Fibroblast of lung (primary cell): ENCODE results near the gene CA5A.

Source experiments
- EZH2 ChIP-seq: IDR thresholded peaks from 2 replicates; pipeline ENCODE4 v1.5.1; 2012; ENCODE audit warnings: low read length, control low read depth, mild to moderate bottlenecking; ENCODE audit errors: missing control alignments
- TF ChIP-seq, protein P1 (sequence below), 2 donors: IDR thresholded peaks in 1 of 2; conservative IDR thresholded peaks in 1 of 2; 1 replicate in 1 of 2; 2 replicates in 1 of 2; pipeline ENCODE4 v1.5.1; 2011 to 2012; ENCODE audit warnings: low read length in 2 of 2, control low read depth in 1 of 2, inconsistent platforms in 1 of 2, low read depth in 1 of 2, mild to moderate bottlenecking in 1 of 2

DNA sequence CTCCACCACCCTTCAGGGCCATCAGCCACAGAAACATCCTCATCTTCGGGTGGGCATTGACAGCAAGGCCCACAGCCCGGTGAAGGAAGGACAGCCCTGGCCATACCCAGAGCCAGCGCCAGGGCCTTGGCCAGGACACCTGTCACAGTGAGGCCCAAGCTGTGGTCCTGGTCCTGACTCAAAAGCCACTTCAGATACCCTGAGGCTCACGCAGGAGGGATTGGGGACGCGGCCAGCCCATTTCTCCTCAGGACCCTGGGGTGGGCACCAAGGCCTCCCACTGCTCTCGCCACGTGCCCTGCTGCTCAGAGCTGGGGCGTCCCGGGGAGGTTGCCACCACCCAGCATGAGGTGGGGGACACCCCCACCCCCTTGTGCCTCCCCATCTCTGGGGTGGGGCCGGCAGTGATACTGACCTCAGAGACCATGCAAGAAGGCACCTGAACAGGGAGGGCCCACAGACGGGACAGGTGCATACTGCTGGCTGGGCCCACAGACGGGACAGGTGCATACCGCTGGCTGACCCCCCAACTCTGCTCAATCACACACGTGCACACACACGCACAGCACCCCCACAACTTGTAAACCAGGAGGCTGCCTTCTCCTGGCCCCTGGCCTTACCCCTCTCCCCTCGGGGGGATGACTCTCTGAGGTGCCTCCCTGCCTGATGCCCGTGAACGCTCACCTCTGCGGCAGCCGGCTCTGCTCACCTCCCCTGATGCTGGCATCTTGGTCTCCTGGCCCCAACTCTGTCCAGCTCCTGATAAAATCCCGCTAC is 81.2 kb downstream of the CA5A start:
- no peak for TF ChIP-seq EZH2
- TF ChIP-seq, protein P1, sequence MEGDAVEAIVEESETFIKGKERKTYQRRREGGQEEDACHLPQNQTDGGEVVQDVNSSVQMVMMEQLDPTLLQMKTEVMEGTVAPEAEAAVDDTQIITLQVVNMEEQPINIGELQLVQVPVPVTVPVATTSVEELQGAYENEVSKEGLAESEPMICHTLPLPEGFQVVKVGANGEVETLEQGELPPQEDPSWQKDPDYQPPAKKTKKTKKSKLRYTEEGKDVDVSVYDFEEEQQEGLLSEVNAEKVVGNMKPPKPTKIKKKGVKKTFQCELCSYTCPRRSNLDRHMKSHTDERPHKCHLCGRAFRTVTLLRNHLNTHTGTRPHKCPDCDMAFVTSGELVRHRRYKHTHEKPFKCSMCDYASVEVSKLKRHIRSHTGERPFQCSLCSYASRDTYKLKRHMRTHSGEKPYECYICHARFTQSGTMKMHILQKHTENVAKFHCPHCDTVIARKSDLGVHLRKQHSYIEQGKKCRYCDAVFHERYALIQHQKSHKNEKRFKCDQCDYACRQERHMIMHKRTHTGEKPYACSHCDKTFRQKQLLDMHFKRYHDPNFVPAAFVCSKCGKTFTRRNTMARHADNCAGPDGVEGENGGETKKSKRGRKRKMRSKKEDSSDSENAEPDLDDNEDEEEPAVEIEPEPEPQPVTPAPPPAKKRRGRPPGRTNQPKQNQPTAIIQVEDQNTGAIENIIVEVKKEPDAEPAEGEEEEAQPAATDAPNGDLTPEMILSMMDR (conservative IDR thresholded peaks at IDR 0.05 in 1 of 2, IDR thresholded peaks at IDR 0.05 in 1 of 2; ENCODE audit: low read depth in 1 of 2, low read length in 2 of 2), result no peak
